Neuronal stem cell (in vitro differentiated cells): ENCODE data around the gene NEURL1B.

Experiments used
- DNase-seq: peaks from one replicate; pipeline ENCODE4 v3.0.0-alpha.2; 2013; ENCODE audit warnings: low spot score
- H2AFZ ChIP-seq: one replicate; pipeline ENCODE4 v1.6.1; 2013; ENCODE audit warnings: mild to moderate bottlenecking, low read length, inconsistent platforms
- H2AK5ac ChIP-seq: 2 replicates; pipeline ENCODE4 v1.6.1; 2013; ENCODE audit warnings: low read depth, mild to moderate bottlenecking, inconsistent platforms, low read length, moderate library complexity, mixed read lengths
- H2BK120ac ChIP-seq: 2 replicates; pipeline ENCODE4 v1.6.1; 2013; ENCODE audit warnings: low read depth, mild to moderate bottlenecking, inconsistent platforms, low read length, moderate library complexity, mixed read lengths
- H2BK12ac ChIP-seq: one replicate; pipeline ENCODE4 v1.6.1; 2013; ENCODE audit warnings: low read length, inconsistent platforms
- H2BK15ac ChIP-seq: 2 replicates; pipeline ENCODE4 v1.6.1; 2013; ENCODE audit warnings: mild to moderate bottlenecking, low read length, inconsistent platforms, mixed read lengths
- H2BK5ac ChIP-seq: one replicate; pipeline ENCODE4 v1.6.1; 2013; ENCODE audit warnings: inconsistent platforms, mild to moderate bottlenecking, low read length, moderate library complexity
- H3K14ac ChIP-seq: one replicate; pipeline ENCODE4 v1.6.1; 2013; ENCODE audit warnings: low read length, inconsistent platforms
- H3K18ac ChIP-seq: 2 replicates; pipeline ENCODE4 v1.6.1; 2013; ENCODE audit warnings: low read length, inconsistent platforms
- H3K23ac ChIP-seq: 2 replicates; pipeline ENCODE4 v1.6.1; 2013; ENCODE audit warnings: low read depth, mild to moderate bottlenecking, mixed read lengths, low read length, inconsistent platforms; ENCODE audit not compliant: poor library complexity
- H3K27ac ChIP-seq: replicated peaks from 3 replicates; pipeline ENCODE4 v1.5.1; 2013; ENCODE audit warnings: low read length, inconsistent platforms
- H3K27me3 ChIP-seq, 3 experiments: 2 replicates each; pipeline ENCODE4 v1.6.1; 2013; ENCODE audit warnings: low read length in 3 of 3, mild to moderate bottlenecking in 2 of 3, inconsistent platforms in 1 of 3, low read depth in 1 of 3, mixed read lengths in 1 of 3, moderate library complexity in 1 of 3; ENCODE audit not compliant: control insufficient read depth in 3 of 3, insufficient read depth in 3 of 3
- H3K36me3 ChIP-seq, 2 donors: replicated peaks in 1 of 2; 2 replicates each; pipeline ENCODE4 v1.6.1; 2013; ENCODE audit warnings: low read length in 2 of 2; ENCODE audit not compliant: control insufficient read depth in 2 of 2, insufficient read depth in 2 of 2
- H3K4ac ChIP-seq: 2 replicates; pipeline ENCODE4 v1.6.1; 2013; ENCODE audit warnings: inconsistent platforms, mild to moderate bottlenecking, low read length, moderate library complexity
- H3K4me1 ChIP-seq, 2 donors: 1 replicate in 1 of 2; 2 replicates in 1 of 2; pipeline ENCODE4 v1.6.1; 2013; ENCODE audit warnings: low read length in 2 of 2, low read depth in 1 of 2; ENCODE audit not compliant: control insufficient read depth in 2 of 2, insufficient read depth in 1 of 2
- H3K4me2 ChIP-seq: one replicate; pipeline ENCODE4 v1.6.1; 2013; ENCODE audit warnings: mild to moderate bottlenecking, low read length, inconsistent platforms; ENCODE audit not compliant: insufficient read depth, poor library complexity, severe bottlenecking
- H3K4me3 ChIP-seq, 2 donors: 2 replicates each; pipeline ENCODE4 v1.5.1; 2013; ENCODE audit warnings: low read length in 2 of 2, mild to moderate bottlenecking in 2 of 2, inconsistent platforms in 1 of 2, moderate library complexity in 1 of 2
- H3K79me1 ChIP-seq: one replicate; pipeline ENCODE4 v1.6.1; 2013; ENCODE audit warnings: low read depth, mild to moderate bottlenecking, inconsistent platforms, low read length, moderate library complexity
- H3K9ac ChIP-seq: one replicate; pipeline ENCODE4 v1.6.1; 2013; ENCODE audit warnings: mild to moderate bottlenecking, low read depth, low read length, inconsistent platforms; ENCODE audit not compliant: poor library complexity
- H3K9me3 ChIP-seq, 2 donors: replicated peaks in 1 of 2; 2 replicates each; pipeline versions ENCODE3 to v1.6.1; 2013; ENCODE audit warnings: low read length in 2 of 2, mild to moderate bottlenecking in 2 of 2, inconsistent platforms in 1 of 2, low read depth in 1 of 2, mixed read lengths in 1 of 2, moderate library complexity in 1 of 2; ENCODE audit not compliant: control insufficient read depth in 2 of 2, insufficient read depth in 1 of 2
- H4K8ac ChIP-seq: one replicate; pipeline ENCODE4 v1.6.1; 2013; ENCODE audit warnings: low read depth, mild to moderate bottlenecking, inconsistent platforms, low read length, moderate library complexity
- H4K91ac ChIP-seq: one replicate; pipeline ENCODE4 v1.6.1; 2013; ENCODE audit warnings: low read length, low read depth, mild to moderate bottlenecking, inconsistent platforms; ENCODE audit not compliant: poor library complexity
- WGBS, 2 donors: extraction: QIAGEN DNeasy Blood & Tissue Kit; methylation state at CpG; one replicate each; pipeline ENCODE4 v1.1.7; 2013; ENCODE audit warnings: missing lambda C conversion rate in 2 of 2, mixed read lengths in 1 of 2; ENCODE audit not compliant: insufficient read length in 2 of 2, insufficient replicate concordance in 1 of 2; ENCODE audit errors: extremely low coverage in 2 of 2; 5-methylcytosine and 5-hydroxymethylcytosine counted together

NEURL1B gene

DNA sequence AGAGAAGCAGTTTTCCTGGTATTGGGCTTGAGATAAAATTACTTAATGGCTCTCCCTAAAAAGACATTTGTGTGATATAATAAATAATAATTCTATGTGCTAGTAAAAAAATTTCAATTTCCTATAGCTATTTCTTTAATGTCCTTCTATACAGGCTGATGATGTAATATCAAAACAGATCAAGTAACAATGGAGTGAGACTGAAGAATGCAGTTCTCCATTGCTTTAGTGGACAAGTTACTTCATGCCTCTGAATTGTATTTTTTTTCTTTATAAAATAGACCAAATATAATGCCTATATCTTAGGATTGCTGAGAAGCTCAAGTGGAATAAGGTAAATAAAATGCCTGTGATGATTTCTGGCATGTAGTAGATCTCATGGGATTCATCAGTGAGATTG, 35.6 kb upstream of the NEURL1B start:
- H4K8ac ChIP-seq = no peak overlapping the region
- H2BK120ac ChIP-seq = no peak overlapping the region
- no peaks in the 10 kb centered on the region for H3K36me3 ChIP-seq
- no peak overlapping the region for H2BK5ac ChIP-seq
- peaks cover 0 to 5% (median 0%) of the 10 kb centered on the region in 3 experiments for H3K27me3 ChIP-seq
- no peaks in the 10 kb centered on the region for H3K79me1 ChIP-seq
- H2BK12ac ChIP-seq = no peak overlapping the region
- H3K4me2 ChIP-seq = no peak overlapping the region
- H2BK15ac ChIP-seq = no peak overlapping the region
- DNase-seq = no peak
- no peak overlapping the region for H3K18ac ChIP-seq
- H3K14ac ChIP-seq = no peak overlapping the region
- no peak overlapping the region for H3K27ac ChIP-seq
- H2AK5ac ChIP-seq = no peak overlapping the region
- peaks cover 20 to 24% of the 10 kb centered on the region in 2 donors for H3K4me1 ChIP-seq
- no peak overlapping the region for H4K91ac ChIP-seq
- peaks cover 0 to 14% of the 10 kb centered on the region in 2 donors for H3K9me3 ChIP-seq
- H3K23ac ChIP-seq = no peak overlapping the region
- no peak overlapping the region for H3K9ac ChIP-seq
- H3K4me3 ChIP-seq = no peak overlapping the region
- H3K4ac ChIP-seq = no peak overlapping the region
- no peak overlapping the region for H2AFZ ChIP-seq

DNA sequence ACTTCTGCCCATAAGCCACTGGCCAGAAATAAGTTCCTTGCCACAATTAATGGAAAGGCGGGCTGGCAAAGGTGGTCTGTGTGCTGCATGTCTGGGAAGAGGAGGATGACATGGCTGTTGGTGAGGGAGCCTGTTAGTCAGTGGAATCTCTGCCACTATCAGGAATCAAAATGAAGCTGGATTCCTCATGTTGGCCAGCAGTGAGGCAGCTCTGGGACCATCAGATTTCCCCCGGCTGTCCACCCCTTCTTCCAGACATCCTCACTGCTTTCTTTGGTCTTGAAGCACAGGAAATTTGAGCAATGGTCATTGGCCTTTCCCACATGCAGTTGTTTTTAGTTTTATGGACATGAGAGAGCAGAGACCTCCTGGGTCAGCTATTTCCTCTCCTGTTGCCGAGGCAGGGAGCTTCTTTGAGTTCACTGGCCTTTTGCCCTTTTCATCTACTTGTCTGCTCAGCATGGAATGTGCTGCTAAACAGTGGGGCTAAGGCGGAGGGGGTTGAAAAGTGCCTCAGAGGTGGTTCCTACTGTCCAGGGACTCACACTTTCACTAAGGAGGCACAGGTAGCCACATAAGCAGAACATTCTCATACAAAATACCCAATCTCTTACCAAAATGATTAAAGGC, 34.8 kb upstream of the NEURL1B start:
- no CpG with 5 or more reads among the region's 4 CpGs for WGBS, 2 donors
- H4K8ac ChIP-seq = no peak overlapping the region
- H3K23ac ChIP-seq = no peak overlapping the region
- no peak for DNase-seq
- no peak overlapping the region for H2BK15ac ChIP-seq
- no peak overlapping the region for H3K4me3 ChIP-seq
- H3K27me3 ChIP-seq = peaks cover 0 to 5% (median 0%) of the 10 kb centered on the region in 3 experiments
- H3K4me2 ChIP-seq = no peak overlapping the region
- H2BK120ac ChIP-seq = no peak overlapping the region
- no peak overlapping the region for H2AK5ac ChIP-seq
- no peak overlapping the region for H2BK5ac ChIP-seq
- no peaks in the 10 kb centered on the region for H3K79me1 ChIP-seq
- H3K18ac ChIP-seq = peak overlapping the region; percentile 30
- H3K36me3 ChIP-seq = no peaks in the 10 kb centered on the region
- no peak overlapping the region for H3K27ac ChIP-seq
- no peak overlapping the region for H4K91ac ChIP-seq
- peaks cover 0 to 14% of the 10 kb centered on the region in 2 donors for H3K9me3 ChIP-seq
- no peak overlapping the region for H2BK12ac ChIP-seq
- H2AFZ ChIP-seq = no peak overlapping the region
- H3K14ac ChIP-seq = peak overlapping the region; percentile 65
- no peak overlapping the region for H3K9ac ChIP-seq
- H3K4ac ChIP-seq = no peak overlapping the region
- peaks cover 20 to 24% of the 10 kb centered on the region in 2 donors for H3K4me1 ChIP-seq

DNA sequence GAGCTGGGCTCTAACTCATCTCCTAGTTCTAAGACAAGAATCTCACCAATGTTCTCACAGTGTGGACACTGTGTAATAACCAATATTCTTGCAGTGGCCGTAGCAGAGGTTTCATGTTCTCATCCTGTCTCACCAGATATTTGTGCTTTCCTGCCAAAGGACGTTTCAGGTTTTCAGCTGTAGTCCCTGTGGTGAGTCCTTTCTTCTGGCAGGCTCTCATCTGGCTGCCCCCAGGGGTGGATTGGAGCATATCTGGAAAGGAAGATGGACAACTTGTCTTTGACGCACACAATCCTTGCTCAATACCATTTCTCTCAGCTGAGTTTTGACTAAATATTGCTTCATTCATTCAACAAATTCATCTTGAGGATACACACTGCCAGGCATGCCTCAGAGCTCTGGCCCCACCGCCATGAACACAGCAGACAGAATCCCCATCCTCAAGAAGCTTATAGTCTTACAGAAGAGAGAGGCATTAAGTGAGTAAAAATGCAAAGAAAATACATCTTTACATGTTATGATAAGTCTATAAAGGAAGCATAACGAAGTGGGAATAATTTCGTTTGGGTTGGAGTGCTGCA, 33.8 kb upstream of the NEURL1B start:
- WGBS, 2 donors = no CpG with 5 or more reads among the region's 6 CpGs
- H3K27ac ChIP-seq = no peak overlapping the region
- no peak overlapping the region for H3K4ac ChIP-seq
- DNase-seq = no peak
- H3K9me3 ChIP-seq = peaks cover 0 to 14% of the 10 kb centered on the region in 2 donors
- no peak overlapping the region for H2AK5ac ChIP-seq
- no peak overlapping the region for H3K23ac ChIP-seq
- no peak overlapping the region for H2BK120ac ChIP-seq
- no peak overlapping the region for H3K4me3 ChIP-seq
- H3K9ac ChIP-seq = no peak overlapping the region
- no peak overlapping the region for H2AFZ ChIP-seq
- no peaks in the 10 kb centered on the region for H3K79me1 ChIP-seq
- H4K91ac ChIP-seq = no peak overlapping the region
- no peak overlapping the region for H2BK15ac ChIP-seq
- peaks cover 0 to 5% (median 0%) of the 10 kb centered on the region in 3 experiments for H3K27me3 ChIP-seq
- H3K4me2 ChIP-seq = no peak overlapping the region
- H3K36me3 ChIP-seq = no peaks in the 10 kb centered on the region
- no peak overlapping the region for H2BK12ac ChIP-seq
- no peak overlapping the region for H3K14ac ChIP-seq
- no peak overlapping the region for H2BK5ac ChIP-seq
- H3K18ac ChIP-seq = no peak overlapping the region
- peaks cover 16 to 20% of the 10 kb centered on the region in 2 donors for H3K4me1 ChIP-seq
- H4K8ac ChIP-seq = no peak overlapping the region

DNA sequence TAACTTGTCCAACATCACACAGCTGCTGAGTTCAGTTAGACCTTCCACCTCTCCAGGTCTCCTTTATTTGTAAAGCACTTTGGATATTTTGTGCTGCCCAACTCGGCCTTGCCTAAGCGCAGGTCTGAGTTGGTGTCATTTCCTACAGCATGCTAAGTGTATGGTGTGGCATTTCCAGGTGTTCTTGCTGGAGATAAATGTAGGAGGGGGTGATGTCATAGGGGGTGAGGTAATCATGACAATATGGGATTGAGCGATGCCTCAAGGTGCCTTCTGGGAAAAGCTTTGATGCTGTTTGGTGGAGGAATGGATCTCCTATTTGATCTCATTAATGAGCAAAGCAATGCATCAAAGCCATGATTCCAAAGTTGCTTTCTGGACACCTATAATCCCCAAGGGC, 32.3 kb upstream of the NEURL1B start:
- Histone ChIP-seq H3K4me3 (no peak overlapping the region), H2AFZ (no peak overlapping the region), H3K4me1 (peaks cover 2 to 5% of the 10 kb centered on the region in 2 donors), H2AK5ac (no peak overlapping the region), H3K18ac (no peak overlapping the region), H2BK5ac (no peak overlapping the region), H3K4me2 (no peak overlapping the region), H4K8ac (no peak overlapping the region), H3K9me3 (peaks cover 0 to 14% of the 10 kb centered on the region in 2 donors), H2BK120ac (no peak overlapping the region), H3K14ac (no peak overlapping the region), H3K79me1 (no peaks in the 10 kb centered on the region), H4K91ac (no peak overlapping the region), H3K36me3 (no peaks in the 10 kb centered on the region), H2BK15ac (no peak overlapping the region), H2BK12ac (no peak overlapping the region), H3K27me3 (peaks cover 0 to 5% (median 0%) of the 10 kb centered on the region in 3 experiments), H3K23ac (no peak overlapping the region), H3K9ac (no peak overlapping the region), H3K27ac (no peak overlapping the region), H3K4ac (no peak overlapping the region)
- no peak for DNase-seq
- WGBS, 2 donors = no CpG with 5 or more reads among the region's 3 CpGs
